Spleen (tissue), 11 donors: Measurements from ENCODE around the gene TOMM20. TPM values are rescaled to one million over a fixed set of nuclear protein-coding genes. Genes with fewer than 3 reads are reported as not detected.
"Not testable (repeated sequence)": the region's sequence is repeated elsewhere in the genome, so short reads cannot be mapped to it uniquely, and the experiment has no call there.

Experiments
- DNase-seq: peaks from one replicate; pipeline ENCODE4 v3.0.0-alpha.2; 2020
- H3K27ac ChIP-seq, 8 donors: fragments of 200-600 bp; sonication (generic) in 7 of 8; 1 replicate in 4 of 8; 2 replicates in 4 of 8; pipeline versions ENCODE4 v1.5.0 to v1.8.0; 2016 to 2021; ENCODE audit warnings: inconsistent platforms in 4 of 8, mild to moderate bottlenecking in 4 of 8, moderate library complexity in 1 of 8
- H3K27me3 ChIP-seq, 7 donors: fragments of 200-600 bp; sonication (generic) in 6 of 7; replicated peaks in 1 of 7; 1 replicate in 4 of 7; 2 replicates in 3 of 7; pipeline versions ENCODE4 v1.5.0 to v1.8.0; 2016 to 2021; ENCODE audit warnings: inconsistent platforms in 3 of 7, mild to moderate bottlenecking in 1 of 7
- H3K36me3 ChIP-seq, 6 donors: fragments of 200-600 bp; sonication (generic) in 5 of 6; 1 replicate in 4 of 6; 2 replicates in 2 of 6; pipeline versions ENCODE4 v1.5.0 to v1.8.0; 2016 to 2021; ENCODE audit warnings: inconsistent platforms in 2 of 6
- H3K4me1 ChIP-seq, 6 donors: fragments of 200-600 bp; sonication (generic) in 5 of 6; 1 replicate in 3 of 6; 2 replicates in 3 of 6; pipeline versions ENCODE4 v1.5.0 to v1.8.0; 2016 to 2021; ENCODE audit warnings: inconsistent platforms in 3 of 6
- H3K4me3 ChIP-seq, 8 donors: fragments of 200-600 bp; sonication (generic) in 7 of 8; 1 replicate in 4 of 8; 2 replicates in 4 of 8; pipeline versions ENCODE4 v1.5.0 to v1.8.0; 2016 to 2021; ENCODE audit warnings: inconsistent platforms in 4 of 8, mild to moderate bottlenecking in 4 of 8, moderate library complexity in 2 of 8
- H3K9me3 ChIP-seq, 8 donors: fragments of 200-600 bp; sonication (generic) in 7 of 8; 1 replicate in 4 of 8; 2 replicates in 4 of 8; pipeline versions ENCODE4 v1.5.0 to v1.8.0; 2016 to 2021; ENCODE audit warnings: inconsistent platforms in 4 of 8
- POLR2A ChIP-seq, 3 donors: fragments of 450-650 bp; IDR thresholded peaks; one replicate each; pipeline ENCODE4 v1.5.1; 2017; ENCODE audit warnings: antibody characterized with exemption in 3 of 3, mild to moderate bottlenecking in 1 of 3
- POLR2AphosphoS5 ChIP-seq, 3 donors: sonication (generic); formaldehyde crosslinking; IDR thresholded peaks; one replicate each; pipeline ENCODE4 v1.5.1; 2017; ENCODE audit warnings: antibody characterized with exemption in 3 of 3
- WGBS, 5 donors: extraction: QIAGEN DNeasy Blood & Tissue Kit in 3 of 5; methylation state at CpG; one replicate each; pipeline versions ENCODE4 v1.1.5 to v1.1.7; 2013 to 2018; 5-methylcytosine and 5-hydroxymethylcytosine counted together
- intact Hi-C: fragments of 100-400 bp; cut with DNase I; formaldehyde crosslinking; loops from one replicate; pipeline ENCODE4 v1.15.0; 2023; ENCODE audit warnings: low total_unique reads
- polyA plus RNA-seq, 3 donors: library from polyadenylated mRNA; stranded (reverse); fragments of 200-250 nt; gene quantifications; one replicate each; pipeline ENCODE4 v1.2.1, GENCODE V29; 2013
- total RNA-seq, 7 donors: library from RNA; depleted of rRNA in 3 of 7; stranded (reverse); fragments of >200 nt in 3 of 7; fragmentation: NEBNext Ultra II Directional in 4 of 7; extraction: Animal tissue kit (Norgen Biotek cat#: 25700) in 4 of 7; gene quantifications; one replicate each; pipeline versions ENCODE4 v1.1.0 to v1.2.1, GENCODE V29; 2016 to 2021
- TF ChIP-seq, protein P1 (sequence below), 11 experiments: fragments of 200-600 bp in 7 of 11; fragments of 450-650 bp in 4 of 11; sonication (generic) in 4 of 11; IDR thresholded peaks in 8 of 11; conservative IDR thresholded peaks in 3 of 11; 1 replicate in 7 of 11; 2 replicates in 4 of 11; pipeline versions ENCODE4 v1.4.0 to v1.8.0; 2016 to 2021; ENCODE audit warnings: antibody characterized with exemption in 11 of 11, inconsistent platforms in 4 of 11, mild to moderate bottlenecking in 1 of 11
- donor health status: healthy with polysubstance abuse.
- donor health status: DM: no; HTN: no; CAD: no; lungs with moderate emphysema.
- donor health status: DM: no; HTN: no; CAD: no.
- donor health status: Bipolar disorder and iron deficiency.
- donor health status: healthy.
- donor health status: DM: no; HTN: no; CAD: no.
- donor health status: DM: yes; HTN: yes; CAD: no.

TOMM20 gene
- total and polyA plus RNA-seq, 10 donors: 46.6 to 79.9 (median 63.0) TPM

DNA sequence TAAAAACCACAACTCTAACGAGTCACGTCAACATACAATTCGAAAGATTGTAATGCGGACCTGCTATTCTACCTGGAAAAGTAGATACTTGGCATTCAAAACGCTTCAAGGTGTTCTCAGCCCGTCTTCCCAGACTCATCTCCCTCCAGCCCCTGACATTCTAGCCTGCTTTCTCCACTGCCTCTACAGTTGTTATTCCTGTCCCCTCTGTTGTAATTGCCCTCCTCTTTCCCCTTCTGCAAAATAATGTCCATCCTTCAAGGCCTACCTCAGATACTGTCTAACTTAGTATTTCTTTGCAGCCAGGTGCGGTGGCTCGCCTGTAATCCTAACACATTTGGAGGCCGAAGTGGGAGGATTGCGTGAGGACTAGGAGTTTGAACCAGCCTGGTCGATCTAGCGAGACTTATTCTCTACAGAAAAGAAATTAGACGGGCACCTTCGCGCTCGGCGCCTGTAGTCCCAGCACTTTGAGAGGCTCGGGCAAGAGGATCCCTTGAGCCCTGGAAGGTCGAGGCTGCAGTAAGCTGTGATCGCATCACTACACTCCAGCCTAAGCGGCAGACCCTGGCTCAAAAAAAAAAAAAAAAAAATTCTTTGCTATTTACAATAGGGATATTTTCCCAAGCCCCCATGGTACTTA, 33.2 kb upstream of the TOMM20 start:
- no peak for DNase-seq
- Histone ChIP-seq H3K9me3 (no peaks in the 10 kb centered on the region), H3K27me3 (no peaks in the 10 kb centered on the region), H3K36me3 (peaks cover 0 to 47% (median 20%) of the 10 kb centered on the region in 6 donors), H3K4me3 (peak overlapping the region; percentile 64 to 94 (median 78)), H3K4me1 (peaks cover 8 to 50% (median 32%) of the 10 kb centered on the region in 6 donors), H3K27ac (peak overlapping the region; percentile 77 to 98 (median 94))
- no peak for TF ChIP-seq POLR2AphosphoS5 (IDR thresholded peaks at IDR 0.05)
- TF ChIP-seq POLR2A (IDR thresholded peaks at IDR 0.05): no peak
- TF ChIP-seq, protein P1, sequence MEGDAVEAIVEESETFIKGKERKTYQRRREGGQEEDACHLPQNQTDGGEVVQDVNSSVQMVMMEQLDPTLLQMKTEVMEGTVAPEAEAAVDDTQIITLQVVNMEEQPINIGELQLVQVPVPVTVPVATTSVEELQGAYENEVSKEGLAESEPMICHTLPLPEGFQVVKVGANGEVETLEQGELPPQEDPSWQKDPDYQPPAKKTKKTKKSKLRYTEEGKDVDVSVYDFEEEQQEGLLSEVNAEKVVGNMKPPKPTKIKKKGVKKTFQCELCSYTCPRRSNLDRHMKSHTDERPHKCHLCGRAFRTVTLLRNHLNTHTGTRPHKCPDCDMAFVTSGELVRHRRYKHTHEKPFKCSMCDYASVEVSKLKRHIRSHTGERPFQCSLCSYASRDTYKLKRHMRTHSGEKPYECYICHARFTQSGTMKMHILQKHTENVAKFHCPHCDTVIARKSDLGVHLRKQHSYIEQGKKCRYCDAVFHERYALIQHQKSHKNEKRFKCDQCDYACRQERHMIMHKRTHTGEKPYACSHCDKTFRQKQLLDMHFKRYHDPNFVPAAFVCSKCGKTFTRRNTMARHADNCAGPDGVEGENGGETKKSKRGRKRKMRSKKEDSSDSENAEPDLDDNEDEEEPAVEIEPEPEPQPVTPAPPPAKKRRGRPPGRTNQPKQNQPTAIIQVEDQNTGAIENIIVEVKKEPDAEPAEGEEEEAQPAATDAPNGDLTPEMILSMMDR (IDR thresholded peaks at IDR 0.05 in 8 of 11, conservative IDR thresholded peaks at IDR 0.05 in 3 of 11): no peak
- intact Hi-C loops: no loop called here
- WGBS, 5 donors: 64 to 72% (median 67%) methylated on average over 21 of the region's 21 CpGs

DNA sequence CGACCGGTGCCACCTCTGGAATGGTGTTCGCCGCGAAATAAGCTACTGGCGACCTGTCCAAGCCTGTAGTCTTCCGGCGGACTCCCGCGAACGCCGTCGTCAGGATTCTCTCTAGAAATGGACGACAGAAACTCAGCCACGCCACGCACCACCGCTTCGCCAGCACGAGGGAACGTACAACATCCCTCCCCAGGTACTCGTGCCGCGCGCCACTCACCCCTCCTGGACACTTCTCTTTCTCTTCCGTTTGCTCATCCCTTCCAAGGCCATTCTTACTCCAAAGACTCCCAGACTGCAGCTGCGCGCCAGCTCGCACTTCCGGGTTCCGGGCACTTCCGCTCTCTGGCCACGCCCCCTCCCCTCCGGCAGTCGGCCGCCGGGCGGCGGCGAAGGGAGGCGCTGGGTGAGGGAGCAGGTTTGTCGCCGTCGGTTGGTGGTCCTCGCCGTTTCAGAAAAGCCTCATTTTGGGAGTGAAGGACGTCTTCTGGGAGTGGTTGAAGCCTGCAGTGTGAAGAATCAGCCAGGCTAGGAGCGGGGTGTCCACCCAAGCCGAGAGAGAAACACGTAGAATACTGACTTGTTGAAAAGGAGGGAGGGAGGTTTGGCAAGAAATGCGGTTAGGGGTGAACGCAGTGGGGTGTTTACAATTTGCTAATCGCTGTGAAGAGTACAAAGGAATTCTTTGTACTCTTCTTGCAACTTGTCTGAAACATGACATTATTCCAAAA, 32.5 kb upstream of the TOMM20 start, which contains the start of gene RBM34:
Gene RBM34 (minus strand): TSS at position 294 of the 728 bp plus-strand sequence. CDS start 24 bp downstream, at position 270.
- H3K9me3 ChIP-seq: no peaks in the 10 kb centered on the region
- H3K27ac ChIP-seq: peak within 1 kb of the TSS; percentile 77 to 98 (median 94)
- intact Hi-C loops: no loop called here
- TF ChIP-seq POLR2A (IDR thresholded peaks at IDR 0.05) (peak; percentile 40 to 96 (median 80)), POLR2AphosphoS5 (IDR thresholded peaks at IDR 0.05) (peak; percentile 99)
- TF ChIP-seq, protein P1 (IDR thresholded peaks at IDR 0.05 in 8 of 11, conservative IDR thresholded peaks at IDR 0.05 in 3 of 11): peak; percentile 23 to 74 (median 48)
- DNase-seq: peak; percentile 98
- peak within 1 kb of the TSS; percentile 64 to 94 (median 78) for H3K4me3 ChIP-seq
- peaks cover 8 to 56% (median 34%) of the 10 kb centered on the region in 6 donors for H3K4me1 ChIP-seq
- peaks cover 0 to 47% (median 27%) of the 10 kb centered on the region in 6 donors for H3K36me3 ChIP-seq
- H3K27me3 ChIP-seq: no peaks in the 10 kb centered on the region
- WGBS, 5 donors: 0 to 1% (median 0%) methylated on average over 45 to 52 of the region's 52 CpGs

GRCh38 chr1:235160383-235160956, 31.8 kb upstream of the TOMM20 start:
- peak overlapping the region; percentile 64 to 94 (median 78) for H3K4me3 ChIP-seq
- no peaks in the 10 kb centered on the region for H3K9me3 ChIP-seq
- H3K27me3 ChIP-seq: no peaks in the 10 kb centered on the region
- peak overlapping the region; percentile 77 to 98 (median 94) for H3K27ac ChIP-seq
- 7 to 13% (median 7%) methylated on average over 14 of the region's 14 CpGs for WGBS, 5 donors
- intact Hi-C loops: no loop called here
- DNase-seq: no peak
- TF ChIP-seq POLR2A (IDR thresholded peaks at IDR 0.05): no peak
- TF ChIP-seq, protein P1 (IDR thresholded peaks at IDR 0.05 in 8 of 11, conservative IDR thresholded peaks at IDR 0.05 in 3 of 11): no peak
- no peak for TF ChIP-seq POLR2AphosphoS5 (IDR thresholded peaks at IDR 0.05)
- H3K36me3 ChIP-seq: peaks cover 0 to 47% (median 30%) of the 10 kb centered on the region in 6 donors
- peaks cover 8 to 60% (median 36%) of the 10 kb centered on the region in 6 donors for H3K4me1 ChIP-seq

DNA sequence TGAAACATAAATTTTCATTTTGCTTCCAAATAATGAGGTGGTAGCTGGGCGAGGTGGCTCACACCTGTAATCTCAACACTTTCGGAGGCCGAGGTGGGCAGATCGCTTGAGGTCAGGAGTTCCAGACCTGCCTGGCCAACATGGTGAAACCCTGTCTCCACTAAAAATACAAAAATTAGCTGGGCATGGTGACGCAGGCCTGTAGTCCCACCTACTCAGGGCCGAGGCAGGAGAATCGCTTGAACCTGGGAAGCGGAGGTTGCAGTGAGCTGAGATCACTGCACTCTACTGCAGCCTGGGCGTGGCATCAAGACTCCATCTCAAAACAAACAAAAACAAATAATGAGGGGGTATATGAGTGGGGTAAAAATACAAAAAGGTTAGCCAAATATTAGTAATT, 31.3 kb upstream of the TOMM20 start:
- Histone ChIP-seq H3K4me1 (peaks cover 8 to 60% (median 36%) of the 10 kb centered on the region in 6 donors), H3K27ac (peak overlapping the region in 5 of 8 donors; percentile 92 to 97 (median 95)), H3K4me3 (peak overlapping the region in 7 of 8 donors; percentile 64 to 86 (median 78)), H3K36me3 (peaks cover 0 to 50% (median 33%) of the 10 kb centered on the region in 6 donors)
- DNase-seq, H3K9me3 ChIP-seq, H3K27me3 ChIP-seq, intact Hi-C loops: not testable (repeated sequence)
- WGBS, 5 donors: 87 to 92% (median 90%) methylated on average over 9 of the region's 9 CpGs

DNA sequence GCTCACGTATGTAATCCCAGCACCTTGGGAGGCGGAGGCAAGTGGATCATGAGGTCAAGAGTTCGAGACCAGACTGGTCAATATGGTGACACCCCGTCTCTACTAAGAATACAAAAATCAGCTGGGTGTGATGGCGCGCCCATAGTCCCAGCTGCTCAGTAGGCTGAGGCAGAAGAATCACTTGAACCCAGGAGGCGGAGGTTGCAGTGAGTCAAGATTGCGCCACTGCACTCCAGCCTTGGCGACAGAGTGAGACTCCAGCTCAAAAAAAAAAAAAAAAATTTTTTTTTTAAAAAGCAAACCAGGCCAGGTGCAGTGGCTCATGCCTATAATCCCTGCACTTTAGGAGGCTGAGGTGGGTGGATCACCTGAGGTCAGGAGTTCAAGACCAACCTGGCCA, 30.6 kb upstream of the TOMM20 start:
- Histone ChIP-seq H3K4me3 (peak overlapping the region in 1 of 8 donors; percentile 86), H3K36me3 (peaks cover 0 to 57% (median 38%) of the 10 kb centered on the region in 6 donors), H3K4me1 (peaks cover 8 to 64% (median 36%) of the 10 kb centered on the region in 6 donors)
- H3K27me3 ChIP-seq, DNase-seq, H3K27ac ChIP-seq, intact Hi-C loops, H3K9me3 ChIP-seq: not testable (repeated sequence)
- 81 to 96% (median 90%) methylated on average over 9 of the region's 9 CpGs for WGBS, 5 donors
